Measurements from ENCODE around the gene AOPEP. TPM values are rescaled to one million over a fixed set of nuclear protein-coding genes. Genes with fewer than 3 reads are reported as not detected.

AOPEP gene
- total and polyA plus RNA-seq, 2 of the 13 experiments (the other 11 are each of a cell fraction or from before 2014, with no cell fraction given), result 22.2 to 41.6 TPM

GRCh38 chr9:94899464-94900221 lies 173.1 kb downstream of the AOPEP start (continued):
- TF ChIP-seq ZNF598 (CRISPR knock-in tag; IDR thresholded peaks at IDR 0.05; ENCODE audit: borderline replicate concordance) (no peak), ZNF589 (CRISPR knock-in tag; conservative IDR thresholded peaks at IDR 0.05) (no peak), NFATC3 (CRISPR knock-in tag; IDR thresholded peaks at IDR 0.05) (no peak), ZMYM3 (CRISPR knock-in tag; IDR thresholded peaks at IDR 0.05) (peak; percentile 76), KLF12 (CRISPR knock-in tag; IDR thresholded peaks at IDR 0.05; ENCODE audit: borderline replicate concordance) (no peak), ZNF792 (CRISPR knock-in tag; IDR thresholded peaks at IDR 0.05) (peak; percentile 29; the same call in 1 of the 2 replicates), LCORL (IDR thresholded peaks at IDR 0.05) (no peak), LCORL (CRISPR knock-in tag; IDR thresholded peaks at IDR 0.05) (peak; percentile 74), GFI1 (CRISPR knock-in tag; IDR thresholded peaks at IDR 0.05; ENCODE audit: borderline replicate concordance) (peak; percentile 56; the same call in 1 of the 2 replicates), MAF1 (CRISPR knock-in tag; IDR thresholded peaks at IDR 0.05; ENCODE audit: borderline replicate concordance) (no peak), SOX6 (IDR thresholded peaks at IDR 0.05) (no peak), SOX6 (CRISPR knock-in tag; IDR thresholded peaks at IDR 0.05) (peak; percentile 79), ZNF431 (CRISPR knock-in tag; IDR thresholded peaks at IDR 0.05; ENCODE audit: borderline replicate concordance, low read depth) (0 out of 2 replicates have a peak, but pooled peaks have one; percentile 27), NFE2L2 (IDR thresholded peaks at IDR 0.05; ENCODE audit: low read length) (no peak), ZNF563 (CRISPR knock-in tag; IDR thresholded peaks at IDR 0.05) (no peak), RAD51 (IDR thresholded peaks at IDR 0.05; ENCODE audit: borderline replicate concordance) (no peak), MXD4 (CRISPR knock-in tag; IDR thresholded peaks at IDR 0.05) (no peak), FOXK2 (IDR thresholded peaks at IDR 0.05) (no peak), ZNF441 (CRISPR knock-in tag; IDR thresholded peaks at IDR 0.05; ENCODE audit: borderline replicate concordance) (no peak), RFXANK (CRISPR knock-in tag; IDR thresholded peaks at IDR 0.05) (no peak), MZF1 (CRISPR knock-in tag; IDR thresholded peaks at IDR 0.05; ENCODE audit: borderline replicate concordance) (no peak), CAMTA2 (CRISPR knock-in tag; IDR thresholded peaks at IDR 0.05; ENCODE audit: borderline replicate concordance) (no peak)
- TF ChIP-seq, protein P1, sequence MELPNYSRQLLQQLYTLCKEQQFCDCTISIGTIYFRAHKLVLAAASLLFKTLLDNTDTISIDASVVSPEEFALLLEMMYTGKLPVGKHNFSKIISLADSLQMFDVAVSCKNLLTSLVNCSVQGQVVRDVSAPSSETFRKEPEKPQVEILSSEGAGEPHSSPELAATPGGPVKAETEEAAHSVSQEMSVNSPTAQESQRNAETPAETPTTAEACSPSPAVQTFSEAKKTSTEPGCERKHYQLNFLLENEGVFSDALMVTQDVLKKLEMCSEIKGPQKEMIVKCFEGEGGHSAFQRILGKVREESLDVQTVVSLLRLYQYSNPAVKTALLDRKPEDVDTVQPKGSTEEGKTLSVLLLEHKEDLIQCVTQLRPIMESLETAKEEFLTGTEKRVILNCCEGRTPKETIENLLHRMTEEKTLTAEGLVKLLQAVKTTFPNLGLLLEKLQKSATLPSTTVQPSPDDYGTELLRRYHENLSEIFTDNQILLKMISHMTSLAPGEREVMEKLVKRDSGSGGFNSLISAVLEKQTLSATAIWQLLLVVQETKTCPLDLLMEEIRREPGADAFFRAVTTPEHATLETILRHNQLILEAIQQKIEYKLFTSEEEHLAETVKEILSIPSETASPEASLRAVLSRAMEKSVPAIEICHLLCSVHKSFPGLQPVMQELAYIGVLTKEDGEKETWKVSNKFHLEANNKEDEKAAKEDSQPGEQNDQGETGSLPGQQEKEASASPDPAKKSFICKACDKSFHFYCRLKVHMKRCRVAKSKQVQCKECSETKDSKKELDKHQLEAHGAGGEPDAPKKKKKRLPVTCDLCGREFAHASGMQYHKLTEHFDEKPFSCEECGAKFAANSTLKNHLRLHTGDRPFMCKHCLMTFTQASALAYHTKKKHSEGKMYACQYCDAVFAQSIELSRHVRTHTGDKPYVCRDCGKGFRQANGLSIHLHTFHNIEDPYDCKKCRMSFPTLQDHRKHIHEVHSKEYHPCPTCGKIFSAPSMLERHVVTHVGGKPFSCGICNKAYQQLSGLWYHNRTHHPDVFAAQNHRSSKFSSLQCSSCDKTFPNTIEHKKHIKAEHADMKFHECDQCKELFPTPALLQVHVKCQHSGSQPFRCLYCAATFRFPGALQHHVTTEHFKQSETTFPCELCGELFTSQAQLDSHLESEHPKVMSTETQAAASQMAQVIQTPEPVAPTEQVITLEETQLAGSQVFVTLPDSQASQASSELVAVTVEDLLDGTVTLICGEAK (IDR thresholded peaks at IDR 0.05), result no peak
- TF ChIP-seq, protein P1 (CRISPR knock-in tag; IDR thresholded peaks at IDR 0.05), result no peak
